ENCODE results near the gene TTLL5.

- TF ChIP-seq, protein P1, sequence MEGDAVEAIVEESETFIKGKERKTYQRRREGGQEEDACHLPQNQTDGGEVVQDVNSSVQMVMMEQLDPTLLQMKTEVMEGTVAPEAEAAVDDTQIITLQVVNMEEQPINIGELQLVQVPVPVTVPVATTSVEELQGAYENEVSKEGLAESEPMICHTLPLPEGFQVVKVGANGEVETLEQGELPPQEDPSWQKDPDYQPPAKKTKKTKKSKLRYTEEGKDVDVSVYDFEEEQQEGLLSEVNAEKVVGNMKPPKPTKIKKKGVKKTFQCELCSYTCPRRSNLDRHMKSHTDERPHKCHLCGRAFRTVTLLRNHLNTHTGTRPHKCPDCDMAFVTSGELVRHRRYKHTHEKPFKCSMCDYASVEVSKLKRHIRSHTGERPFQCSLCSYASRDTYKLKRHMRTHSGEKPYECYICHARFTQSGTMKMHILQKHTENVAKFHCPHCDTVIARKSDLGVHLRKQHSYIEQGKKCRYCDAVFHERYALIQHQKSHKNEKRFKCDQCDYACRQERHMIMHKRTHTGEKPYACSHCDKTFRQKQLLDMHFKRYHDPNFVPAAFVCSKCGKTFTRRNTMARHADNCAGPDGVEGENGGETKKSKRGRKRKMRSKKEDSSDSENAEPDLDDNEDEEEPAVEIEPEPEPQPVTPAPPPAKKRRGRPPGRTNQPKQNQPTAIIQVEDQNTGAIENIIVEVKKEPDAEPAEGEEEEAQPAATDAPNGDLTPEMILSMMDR (IDR thresholded peaks at IDR 0.05; ENCODE audit: low read depth, low read length, poor library complexity, severe bottlenecking), result no peak
- no peak for TF ChIP-seq EZH2phosphoT487 (IDR thresholded peaks at IDR 0.05; ENCODE audit: borderline replicate concordance, low read length)
Measured at GRCh38 chr14:75832621-75833297, 171.7 kb downstream of the TTLL5 start.

All from DOHH2 (cell line).